ENCODE results near the gene POU6F1.

DNA sequence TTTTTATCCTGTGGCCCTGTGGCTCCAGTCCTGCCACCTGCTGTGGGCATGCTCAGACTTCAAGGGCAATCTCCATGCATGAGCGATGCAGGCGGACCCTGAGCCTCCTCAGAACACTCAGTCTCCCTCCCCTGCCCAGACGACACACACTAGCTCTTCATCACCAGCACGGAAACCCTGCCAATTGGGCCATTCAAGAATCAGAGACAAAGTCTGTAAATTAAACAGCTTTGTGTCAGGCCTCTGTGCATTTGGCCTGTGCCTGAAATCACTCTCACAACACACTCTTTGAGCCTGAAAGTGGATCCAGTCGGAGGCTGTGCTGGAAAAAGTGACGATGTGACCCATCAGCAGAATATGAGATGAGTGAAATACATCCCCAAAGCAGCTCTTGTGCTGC lies 12.5 kb downstream of the POU6F1 start:
- no peak for TF ChIP-seq CTCF (IDR thresholded peaks at IDR 0.05; ENCODE audit: insufficient read depth, low read length)
- TF ChIP-seq POLR2AphosphoS5 (IDR thresholded peaks at IDR 0.05; ENCODE audit: low read depth) = no peak
- TF ChIP-seq GABPA (IDR thresholded peaks at IDR 0.05; ENCODE audit: low read depth) = no peak
- no peak for TF ChIP-seq REST (IDR thresholded peaks at IDR 0.05; ENCODE audit: insufficient replicate concordance, low read depth)
- TF ChIP-seq SPI1 (IDR thresholded peaks at IDR 0.05; ENCODE audit: borderline replicate concordance, low read depth) = no peak

Measured in HL-60 (cell line).